ENCODE results near the gene LMBR1L.

- TF ChIP-seq, protein P1, sequence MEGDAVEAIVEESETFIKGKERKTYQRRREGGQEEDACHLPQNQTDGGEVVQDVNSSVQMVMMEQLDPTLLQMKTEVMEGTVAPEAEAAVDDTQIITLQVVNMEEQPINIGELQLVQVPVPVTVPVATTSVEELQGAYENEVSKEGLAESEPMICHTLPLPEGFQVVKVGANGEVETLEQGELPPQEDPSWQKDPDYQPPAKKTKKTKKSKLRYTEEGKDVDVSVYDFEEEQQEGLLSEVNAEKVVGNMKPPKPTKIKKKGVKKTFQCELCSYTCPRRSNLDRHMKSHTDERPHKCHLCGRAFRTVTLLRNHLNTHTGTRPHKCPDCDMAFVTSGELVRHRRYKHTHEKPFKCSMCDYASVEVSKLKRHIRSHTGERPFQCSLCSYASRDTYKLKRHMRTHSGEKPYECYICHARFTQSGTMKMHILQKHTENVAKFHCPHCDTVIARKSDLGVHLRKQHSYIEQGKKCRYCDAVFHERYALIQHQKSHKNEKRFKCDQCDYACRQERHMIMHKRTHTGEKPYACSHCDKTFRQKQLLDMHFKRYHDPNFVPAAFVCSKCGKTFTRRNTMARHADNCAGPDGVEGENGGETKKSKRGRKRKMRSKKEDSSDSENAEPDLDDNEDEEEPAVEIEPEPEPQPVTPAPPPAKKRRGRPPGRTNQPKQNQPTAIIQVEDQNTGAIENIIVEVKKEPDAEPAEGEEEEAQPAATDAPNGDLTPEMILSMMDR (IDR thresholded peaks at IDR 0.05): no peak
- TF ChIP-seq EP300 (IDR thresholded peaks at IDR 0.05) (no peak), POLR2A (IDR thresholded peaks at IDR 0.05) (no peak)
These were observed 17.7 kb downstream of the LMBR1L start for GRCh38 chr12:49092816-49093406.

All from upper lobe of left lung (tissue), 4 donors.